Endothelial cell of umbilical vein (primary cell): ENCODE data around the gene SIRT2. TPM values are rescaled to one million over a fixed set of nuclear protein-coding genes. Genes with fewer than 3 reads are reported as not detected.

ENCODE experiments used
- BruUV-seq: library from RNA; stranded (reverse); fragments of 400-500 nt; replicated peaks from 2 replicates; lab custom pipeline; 2021; lab: Mats Ljungman, UMichigan
- CTCF ChIA-PET: fragments of 300-600, 350-600 bp; sonication (Branson Sonifier 250); formaldehyde crosslinking; loops from one replicate; lab custom pipeline; 2021; ENCODE audit warnings: antibody characterized with exemption, inconsistent platforms; lab: Charles Lee
- POLR2A ChIA-PET: fragments of 300-600, 350-600 bp; sonication (Branson Sonifier 250); formaldehyde crosslinking; loops from one replicate; lab custom pipeline; 2021; ENCODE audit warnings: antibody characterized with exemption, inconsistent platforms; lab: Charles Lee
- DNase-seq: peaks from one replicate; pipeline ENCODE4 v3.0.0-alpha.2; 2011; ENCODE audit warnings: low read depth, low spot score
- FAIRE-seq: peaks from 2 replicates; lab custom pipeline; 2011; peaks lifted over from hg19 to GRCh38; lab: Jason Lieb, UNC
- H2AFZ ChIP-seq: 2 replicates; pipeline ENCODE4 v1.6.0; 2012; ENCODE audit warnings: low read depth, low read length, control low read depth, inconsistent platforms
- H3K27ac ChIP-seq: 2 replicates; pipeline ENCODE4 v1.5.1; 2011; ENCODE audit warnings: low read depth, mild to moderate bottlenecking, control low read depth, low read length, moderate library complexity; ENCODE audit not compliant: insufficient read depth
- H3K27me3 ChIP-seq, 2 experiments: 2 replicates each; pipeline versions ENCODE4 v1.6.0 to v1.6.1; 2011; ENCODE audit warnings: low read length in 2 of 2, mixed read lengths in 1 of 2; ENCODE audit not compliant: control insufficient read depth in 2 of 2, insufficient read depth in 2 of 2
- H3K36me3 ChIP-seq, 2 experiments: 2 replicates in 1 of 2; 3 replicates in 1 of 2; pipeline ENCODE4 v1.5.1; 2011; ENCODE audit warnings: low read length in 2 of 2, mild to moderate bottlenecking in 1 of 2, moderate library complexity in 1 of 2; ENCODE audit not compliant: control insufficient read depth in 2 of 2, insufficient read depth in 2 of 2; ENCODE audit errors: extremely low read depth in 1 of 2
- H3K4me1 ChIP-seq: 3 replicates; pipeline ENCODE4 v1.5.1; 2011; ENCODE audit warnings: mild to moderate bottlenecking, low read length; ENCODE audit not compliant: control insufficient read depth, insufficient read depth; ENCODE audit errors: extremely low read depth
- H3K4me2 ChIP-seq: 2 replicates; pipeline ENCODE4 v1.6.1; 2011; ENCODE audit warnings: low read length, control low read depth, mixed read lengths; ENCODE audit not compliant: insufficient read depth
- H3K4me3 ChIP-seq, 3 experiments: fragments of 200-600 bp in 1 of 3; sonication (generic), shearing (Covaris generic) in 1 of 3; replicated peaks in 1 of 3; 2 replicates each; pipeline ENCODE4 v1.5.1; 2011 to 2016; ENCODE audit warnings: control low read depth in 3 of 3, low read length in 3 of 3, mild to moderate bottlenecking in 2 of 3, inconsistent platforms in 1 of 3, low read depth in 1 of 3, moderate library complexity in 1 of 3; ENCODE audit not compliant: insufficient read depth in 1 of 3
- H3K79me2 ChIP-seq: 2 replicates; pipeline ENCODE4 v1.6.0; 2012; ENCODE audit warnings: low read length, inconsistent platforms; ENCODE audit not compliant: control insufficient read depth, insufficient read depth
- H3K9ac ChIP-seq: replicated peaks from 2 replicates; pipeline ENCODE3; 2011; ENCODE audit warnings: low read length, control low read depth; ENCODE audit not compliant: insufficient read depth; ENCODE audit errors: extremely low read depth
- H3K9me1 ChIP-seq: replicated peaks from 3 replicates; pipeline ENCODE4 v1.6.0; 2011; ENCODE audit warnings: mild to moderate bottlenecking, low read length; ENCODE audit not compliant: control insufficient read depth, insufficient read depth; ENCODE audit errors: extremely low read depth
- H3K9me3 ChIP-seq: replicated peaks from 2 replicates; pipeline ENCODE4 v1.5.1; 2012; ENCODE audit warnings: low read length, inconsistent platforms; ENCODE audit not compliant: control insufficient read depth, insufficient read depth
- H4K20me1 ChIP-seq: replicated peaks from 2 replicates; pipeline ENCODE3; 2011; ENCODE audit warnings: mild to moderate bottlenecking, low read length; ENCODE audit not compliant: control insufficient read depth, insufficient read depth; ENCODE audit errors: extremely low read depth
- EZH2 ChIP-seq: IDR thresholded peaks from 2 replicates; pipeline ENCODE4 v1.6.1; 2012; ENCODE audit warnings: borderline replicate concordance, low read depth, mild to moderate bottlenecking, moderate library complexity, low read length, inconsistent platforms; ENCODE audit not compliant: severe bottlenecking
- GATA2 ChIP-seq: IDR thresholded peaks from 2 replicates; pipeline ENCODE4 v1.7.0; 2011; ENCODE audit warnings: low read depth, mild to moderate bottlenecking, moderate library complexity, mixed read lengths, low read length; ENCODE audit not compliant: insufficient read length, insufficient read depth
- JUN ChIP-seq: IDR thresholded peaks from 2 replicates; pipeline ENCODE4 v1.6.1; 2011; ENCODE audit warnings: borderline replicate concordance, low read depth; ENCODE audit not compliant: insufficient read length, insufficient read depth
- MYC ChIP-seq: IDR thresholded peaks from one replicate; pipeline ENCODE4 v1.6.1; 2011; ENCODE audit warnings: mild to moderate bottlenecking, low read depth, low read length
- POLR2A ChIP-seq: IDR thresholded peaks from 2 replicates; pipeline ENCODE4 v1.6.1; 2012; ENCODE audit warnings: low read depth, mild to moderate bottlenecking, control low read depth, low read length
- POLR2AphosphoS5 ChIP-seq: IDR thresholded peaks from 2 replicates; pipeline ENCODE4 v1.6.1; 2012; ENCODE audit warnings: low read depth, mild to moderate bottlenecking, control low read depth, low read length, moderate library complexity; ENCODE audit not compliant: insufficient read depth
- dilution Hi-C: fragments of 300-500 bp; cut with MboI; formaldehyde crosslinking; loops from one replicate; pipeline ENCODE4 v1.15.0; 2019; ENCODE audit warnings: low sequenced_read_pairs; ENCODE audit not compliant: extremely low pct_ligation_motif_present
- intact Hi-C: fragments of 100-400 bp; cut with micrococcal nuclease; formaldehyde crosslinking; loops from one replicate; pipeline ENCODE4 v1.10.0; 2022
- polyA plus RNA-seq, 4 experiments: library from polyadenylated mRNA; depleted of rRNA in 3 of 4; stranded (reverse) in 3 of 4; unstranded in 1 of 4; fragments of >200 nt; gene quantifications; 2 replicates each; pipeline versions ENCODE4 v1.2.1 to v1.2.3, GENCODE V29; 2011 to 2012; ENCODE audit warnings: missing spikeins in 1 of 4
- total RNA-seq: library from RNA; stranded (reverse); gene quantifications from 2 replicates; pipeline ENCODE4 v1.2.3, GENCODE V29; 2021
- TF ChIP-seq, protein P1 (sequence below), 2 donors: IDR thresholded peaks; 1 replicate in 1 of 2; 2 replicates in 1 of 2; pipeline ENCODE4 v1.5.1; 2011; ENCODE audit warnings: low read length in 2 of 2, mild to moderate bottlenecking in 2 of 2, moderate library complexity in 2 of 2, control low read depth in 1 of 2, inconsistent platforms in 1 of 2, low read depth in 1 of 2; ENCODE audit not compliant: insufficient read depth in 1 of 2; ENCODE audit errors: extremely low read depth in 1 of 2
- TF ChIP-seq, protein P2 (sequence below): IDR thresholded peaks from 2 replicates; pipeline ENCODE4 v1.6.1; 2011; ENCODE audit not compliant: insufficient read depth, insufficient read length

Gene SIRT2
- total and polyA plus RNA-seq, 2 donors (not counting 3 experiments of a cell fraction or from before 2014, with no cell fraction given), result 47.6 to 72.5 TPM

DNA sequence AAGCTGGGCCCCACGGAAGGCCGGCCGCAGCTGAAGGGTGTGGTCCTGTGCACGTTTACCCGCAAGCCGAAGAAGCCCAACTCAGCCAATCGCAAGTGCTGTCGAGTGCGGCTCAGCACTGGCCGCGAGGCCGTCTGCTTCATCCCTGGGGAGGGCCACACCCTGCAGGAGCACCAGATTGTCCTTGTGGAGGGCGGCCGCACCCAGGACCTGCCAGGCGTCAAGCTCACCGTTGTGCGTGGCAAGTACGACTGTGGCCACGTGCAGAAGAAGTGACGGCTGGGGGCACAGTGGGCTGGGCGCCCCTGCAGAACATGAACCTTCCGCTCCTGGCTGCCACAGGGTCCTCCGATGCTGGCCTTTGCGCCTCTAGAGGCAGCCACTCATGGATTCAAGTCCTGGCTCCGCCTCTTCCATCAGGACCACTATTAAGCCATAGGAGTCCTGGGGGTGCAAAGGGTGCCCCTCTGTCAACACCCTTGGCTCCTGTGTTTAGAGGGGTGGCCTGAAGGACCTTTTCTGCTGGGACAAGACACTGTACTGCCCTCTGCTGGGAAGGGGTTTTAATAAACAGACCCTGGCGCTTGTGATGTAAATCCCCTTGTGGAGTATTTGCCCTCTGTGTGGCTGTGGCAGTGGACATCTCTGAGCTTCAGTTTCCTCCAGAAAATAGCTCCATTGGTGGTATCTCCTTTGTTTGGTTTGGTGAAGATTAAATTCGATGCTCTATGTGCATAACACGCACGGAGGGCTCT, 33.2 kb upstream of the SIRT2 start:
- TF ChIP-seq, protein P1, sequence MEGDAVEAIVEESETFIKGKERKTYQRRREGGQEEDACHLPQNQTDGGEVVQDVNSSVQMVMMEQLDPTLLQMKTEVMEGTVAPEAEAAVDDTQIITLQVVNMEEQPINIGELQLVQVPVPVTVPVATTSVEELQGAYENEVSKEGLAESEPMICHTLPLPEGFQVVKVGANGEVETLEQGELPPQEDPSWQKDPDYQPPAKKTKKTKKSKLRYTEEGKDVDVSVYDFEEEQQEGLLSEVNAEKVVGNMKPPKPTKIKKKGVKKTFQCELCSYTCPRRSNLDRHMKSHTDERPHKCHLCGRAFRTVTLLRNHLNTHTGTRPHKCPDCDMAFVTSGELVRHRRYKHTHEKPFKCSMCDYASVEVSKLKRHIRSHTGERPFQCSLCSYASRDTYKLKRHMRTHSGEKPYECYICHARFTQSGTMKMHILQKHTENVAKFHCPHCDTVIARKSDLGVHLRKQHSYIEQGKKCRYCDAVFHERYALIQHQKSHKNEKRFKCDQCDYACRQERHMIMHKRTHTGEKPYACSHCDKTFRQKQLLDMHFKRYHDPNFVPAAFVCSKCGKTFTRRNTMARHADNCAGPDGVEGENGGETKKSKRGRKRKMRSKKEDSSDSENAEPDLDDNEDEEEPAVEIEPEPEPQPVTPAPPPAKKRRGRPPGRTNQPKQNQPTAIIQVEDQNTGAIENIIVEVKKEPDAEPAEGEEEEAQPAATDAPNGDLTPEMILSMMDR (IDR thresholded peaks at IDR 0.05; ENCODE audit: extremely low read depth in 1 of 2, insufficient read depth in 1 of 2, low read depth in 1 of 2, low read length in 2 of 2), result peak; percentile 28 to 41
- TF ChIP-seq POLR2A, result no peak
- peak; percentile 77 for FAIRE-seq
- H3K4me2 ChIP-seq, result no peak overlapping the region
- H3K4me1 ChIP-seq, result peaks cover 14% of the 10 kb centered on the region
- CTCF ChIA-PET, result interaction anchor here (0.7 to 3.4 kb wide), 6 partner anchors 45 to 530 kb away, joined by 3 to 13 read pairs (median 4); partner anchors contain the start of gene FAM98C
- no peaks in the 10 kb centered on the region for H3K9me3 ChIP-seq
- intact Hi-C loops, result no loop called here
- no TSS peak for BruUV-seq
- no peaks in the 10 kb centered on the region for H3K27me3 ChIP-seq
- H3K36me3 ChIP-seq, result peaks cover 0 to 5% of the 10 kb centered on the region in 2 experiments
- H3K79me2 ChIP-seq, result peaks cover 22% of the 10 kb centered on the region
- H3K9me1 ChIP-seq, result no peaks in the 10 kb centered on the region
- dilution Hi-C loops, result no loop called here
- peak; percentile 43 for DNase-seq
- H3K27ac ChIP-seq, result no peak overlapping the region
- H3K9ac ChIP-seq, result no peak overlapping the region
- H3K4me3 ChIP-seq, result no peak overlapping the region
- POLR2A ChIA-PET, result interaction anchor here (0.6 kb wide), 1 partner anchor 80 kb away, joined by 3 read pairs; no protein-coding TSS in a partner anchor
- no peaks in the 10 kb centered on the region for H4K20me1 ChIP-seq
- H2AFZ ChIP-seq, result no peak overlapping the region

DNA sequence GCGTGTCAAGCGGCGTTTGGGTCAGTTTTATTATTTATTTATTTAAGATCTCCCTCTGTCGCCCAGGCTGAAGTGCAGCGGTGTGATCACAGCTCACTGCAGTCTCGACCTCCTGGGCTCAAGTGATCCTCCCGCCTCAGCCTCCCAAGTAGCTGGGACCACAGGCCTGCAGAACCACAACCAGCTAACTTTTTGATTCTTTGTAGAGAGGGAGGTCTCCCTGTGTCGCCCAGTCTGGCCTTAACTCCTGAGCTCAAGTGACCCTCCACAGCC, 32.0 kb upstream of the SIRT2 start:
- Histone ChIP-seq H3K4me3 (peak overlapping the region; percentile 50 to 78 (median 58)), H2AFZ (no peak overlapping the region), H3K9me1 (no peaks in the 10 kb centered on the region), H4K20me1 (no peaks in the 10 kb centered on the region), H3K79me2 (peaks cover 22% of the 10 kb centered on the region), H3K9ac (peak overlapping the region; percentile 86), H3K27ac (peak overlapping the region; percentile 69), H3K27me3 (no peaks in the 10 kb centered on the region), H3K36me3 (peaks cover 0 to 5% of the 10 kb centered on the region in 2 experiments), H3K9me3 (no peaks in the 10 kb centered on the region), H3K4me1 (peaks cover 14% of the 10 kb centered on the region), H3K4me2 (peak overlapping the region; percentile 74)
- FAIRE-seq, result peak; percentile 55
- ChIA-PET CTCF (interaction anchor here (1.8 to 3.4 kb wide), 5 partner anchors 8 to 528 kb away, joined by 8 to 29 read pairs (median 15); partner anchors contain the start of gene FAM98C), POLR2A (no interaction called here)
- intact Hi-C loops, result loop anchor here (2.0 kb wide), 1 partner anchor 295 kb away; no protein-coding TSS in a partner anchor
- dilution Hi-C loops, result no loop called here
- BruUV-seq, result no TSS peak
- no peak for DNase-seq
- TF ChIP-seq MYC, result no peak
- TF ChIP-seq, protein P2, sequence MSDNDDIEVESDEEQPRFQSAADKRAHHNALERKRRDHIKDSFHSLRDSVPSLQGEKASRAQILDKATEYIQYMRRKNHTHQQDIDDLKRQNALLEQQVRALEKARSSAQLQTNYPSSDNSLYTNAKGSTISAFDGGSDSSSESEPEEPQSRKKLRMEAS, result no peak
- TF ChIP-seq POLR2A, result no peak
- TF ChIP-seq EZH2, result no peak
- TF ChIP-seq, protein P1 (IDR thresholded peaks at IDR 0.05; ENCODE audit: extremely low read depth in 1 of 2, insufficient read depth in 1 of 2, low read depth in 1 of 2, low read length in 2 of 2), result no peak
- no peak for TF ChIP-seq GATA2
- no peak for TF ChIP-seq JUN
- TF ChIP-seq POLR2AphosphoS5, result no peak
